CD14-positive monocyte (primary cell): ENCODE measurements around the gene TUBGCP3. TPM values are rescaled to one million over a fixed set of nuclear protein-coding genes. Genes with fewer than 3 reads are reported as not detected.

Experiments used
- DNase-seq, 3 donors: peaks; one replicate each; pipeline ENCODE4 v3.0.0-alpha.2; 2011 to 2022
- H2AFZ ChIP-seq: 2 replicates; pipeline ENCODE4 v1.6.0; 2012; ENCODE audit warnings: mild to moderate bottlenecking, low read depth, low read length, inconsistent platforms; ENCODE audit not compliant: insufficient read depth, poor library complexity, severe bottlenecking
- H3K27ac ChIP-seq, 2 donors: 1 replicate in 1 of 2; 2 replicates in 1 of 2; pipeline ENCODE4 v1.5.1; 2012 to 2013; ENCODE audit warnings: low read length in 2 of 2, control low read depth in 1 of 2, inconsistent platforms in 1 of 2, low read depth in 1 of 2, mild to moderate bottlenecking in 1 of 2
- H3K27me3 ChIP-seq, 2 donors: one replicate each; pipeline versions ENCODE4 v1.6.0 to v1.6.1; 2011 to 2013; ENCODE audit warnings: low read length in 2 of 2; ENCODE audit not compliant: control insufficient read depth in 2 of 2, insufficient read depth in 2 of 2
- H3K36me3 ChIP-seq, 2 donors: replicated peaks in 1 of 2; 1 replicate in 1 of 2; 2 replicates in 1 of 2; pipeline versions ENCODE4 v1.5.1 to v1.6.1; 2012 to 2013; ENCODE audit warnings: low read length in 2 of 2, control low read depth in 1 of 2, inconsistent platforms in 1 of 2, mild to moderate bottlenecking in 1 of 2; ENCODE audit not compliant: insufficient read depth in 2 of 2, control insufficient read depth in 1 of 2
- H3K4me1 ChIP-seq, 2 donors: 1 replicate in 1 of 2; 2 replicates in 1 of 2; pipeline versions ENCODE4 v1.5.1 to v1.6.1; 2012 to 2013; ENCODE audit warnings: low read length in 2 of 2, control low read depth in 1 of 2, inconsistent platforms in 1 of 2, mild to moderate bottlenecking in 1 of 2, moderate library complexity in 1 of 2; ENCODE audit not compliant: insufficient read depth in 2 of 2, control insufficient read depth in 1 of 2
- H3K4me2 ChIP-seq: replicated peaks from 2 replicates; pipeline ENCODE3; 2012; ENCODE audit warnings: low read length, moderate library complexity, mild to moderate bottlenecking; ENCODE audit not compliant: poor library complexity, severe bottlenecking; ENCODE audit errors: extremely low read depth
- H3K4me3 ChIP-seq, 3 experiments: fragments of 200-600 bp in 1 of 3; sonication (generic) in 1 of 3; replicated peaks in 1 of 3; 1 replicate in 2 of 3; 2 replicates in 1 of 3; pipeline ENCODE4 v1.5.1; 2011 to 2013; ENCODE audit warnings: low read length in 3 of 3, mild to moderate bottlenecking in 3 of 3, control low read depth in 2 of 3, low read depth in 2 of 3, inconsistent platforms in 1 of 3, moderate library complexity in 1 of 3
- H3K79me2 ChIP-seq: 2 replicates; pipeline ENCODE4 v1.6.0; 2012; ENCODE audit warnings: mild to moderate bottlenecking, control low read depth, inconsistent platforms, low read length, moderate library complexity; ENCODE audit not compliant: insufficient read depth
- H3K9ac ChIP-seq: 2 replicates; pipeline ENCODE4 v1.6.0; 2017; ENCODE audit warnings: low read length, mild to moderate bottlenecking; ENCODE audit not compliant: insufficient read depth, poor library complexity, severe bottlenecking
- H3K9me3 ChIP-seq, 2 donors: replicated peaks in 1 of 2; 1 replicate in 1 of 2; 2 replicates in 1 of 2; pipeline versions ENCODE4 v1.5.1 to v1.6.1; 2012 to 2013; ENCODE audit warnings: low read length in 2 of 2, control low read depth in 1 of 2; ENCODE audit not compliant: control insufficient read depth in 1 of 2, insufficient read depth in 1 of 2
- H4K20me1 ChIP-seq: 2 replicates; pipeline ENCODE4 v1.6.0; 2012; ENCODE audit warnings: mild to moderate bottlenecking, low read length, control low read depth, moderate library complexity; ENCODE audit not compliant: insufficient read depth
- H3K27ac Mint-ChIP-seq, 7 donors: one replicate each; pipeline ENCODE4 v1.8.0; 2020; ENCODE audit warnings: mild to moderate bottlenecking in 7 of 7, mixed read lengths in 7 of 7, moderate library complexity in 6 of 7, inconsistent platforms in 2 of 7
- H3K27me3 Mint-ChIP-seq, 3 donors: one replicate each; pipeline ENCODE4 v1.8.0; 2021 to 2022; ENCODE audit warnings: low read depth in 3 of 3, mild to moderate bottlenecking in 3 of 3, mixed read lengths in 3 of 3, moderate library complexity in 3 of 3, inconsistent platforms in 1 of 3
- H3K36me3 Mint-ChIP-seq, 2 donors: one replicate each; pipeline ENCODE4 v1.8.0; 2020; ENCODE audit warnings: mixed read lengths in 2 of 2, inconsistent platforms in 1 of 2, mild to moderate bottlenecking in 1 of 2
- H3K4me1 Mint-ChIP-seq: one replicate; pipeline ENCODE4 v1.8.0; 2020; ENCODE audit warnings: mild to moderate bottlenecking, mixed read lengths
- H3K4me3 Mint-ChIP-seq, 2 donors: one replicate each; pipeline ENCODE4 v1.8.0; 2020; ENCODE audit warnings: mild to moderate bottlenecking in 2 of 2, mixed read lengths in 2 of 2, moderate library complexity in 1 of 2
- H3K9me3 Mint-ChIP-seq, 7 donors: one replicate each; pipeline ENCODE4 v1.8.0; 2020 to 2022; ENCODE audit warnings: mixed read lengths in 7 of 7, mild to moderate bottlenecking in 6 of 7, moderate library complexity in 6 of 7, inconsistent platforms in 2 of 7
- CTCF ChIP-seq: fragments of 200-600 bp; IDR thresholded peaks from one replicate; pipeline ENCODE4 v1.8.0; 2022; ENCODE audit warnings: antibody characterized with exemption, mild to moderate bottlenecking
- WGBS: methylation state at CpG from one replicate; pipeline ENCODE4 v1.1.5; 2013; ENCODE audit warnings: missing lambda C conversion rate; ENCODE audit not compliant: insufficient coverage; 5-methylcytosine and 5-hydroxymethylcytosine counted together
- intact Hi-C, 2 donors: fragments of 100-400 bp; cut with micrococcal nuclease; formaldehyde crosslinking; loops; one replicate each; pipeline versions ENCODE4 v1.15.0 to v1.15.1; 2023
- polyA plus RNA-seq, 3 donors: library from polyadenylated mRNA; depleted of rRNA in 1 of 3; unstranded in 2 of 3; stranded (reverse) in 1 of 3; fragments of 300-500 nt in 2 of 3; fragments of >200 nt in 1 of 3; fragmentation: Illumina TruSeq in 2 of 3; gene quantifications; 1 replicate in 2 of 3; 2 replicates in 1 of 3; pipeline ENCODE4 v1.2.3, GENCODE V29; 2012 to 2021

The TUBGCP3 gene
- polyA plus RNA-seq, 3 donors = 25.4 to 47.1 (median 34.1) TPM

DNA sequence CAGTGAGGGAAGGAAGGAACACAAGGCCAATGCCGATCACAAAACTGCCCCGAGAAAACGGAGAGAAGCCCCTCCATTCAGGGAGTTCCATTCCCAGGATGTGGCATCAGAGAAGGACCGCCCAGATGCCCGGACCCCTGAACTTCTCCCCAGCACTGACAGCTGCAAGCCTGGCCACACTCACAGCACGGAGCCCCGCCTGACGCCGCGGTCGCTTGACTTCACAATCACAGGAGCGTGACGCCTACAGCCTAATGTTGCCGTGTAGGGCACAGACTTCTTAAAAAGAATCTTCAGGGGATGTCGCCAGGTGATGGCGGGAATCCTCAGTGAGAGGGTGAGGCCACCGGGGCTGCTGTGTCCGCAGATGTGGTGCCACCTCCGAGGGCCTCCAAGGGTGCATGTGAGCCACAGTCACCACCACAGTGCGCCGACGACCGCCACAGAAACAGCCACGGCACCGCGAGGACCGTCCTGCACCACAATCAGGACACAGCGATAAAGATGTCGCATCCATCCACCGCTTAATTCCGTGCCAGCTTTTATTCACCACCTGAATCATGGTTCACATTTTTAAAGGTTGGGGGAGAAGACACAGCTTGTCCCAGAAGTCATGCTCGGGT is 134.6 kb downstream of the TUBGCP3 start:
- H3K36me3 ChIP-seq = no peaks in the 10 kb centered on the region

More for the DNA sequence above, 134.6 kb downstream of the TUBGCP3 start:
- Histone ChIP-seq H3K9ac (no peak overlapping the region), H2AFZ (no peak overlapping the region), H3K4me3 (no peak overlapping the region), H3K27me3 (no peaks in the 10 kb centered on the region), H3K4me1 (no peaks in the 10 kb centered on the region), H3K27ac (no peak overlapping the region), H3K4me2 (no peak overlapping the region), H3K9me3 (no peaks in the 10 kb centered on the region), H3K79me2 (no peaks in the 10 kb centered on the region), H4K20me1 (no peaks in the 10 kb centered on the region)
- Mint-ChIP-seq H3K4me1 (no peaks in the 10 kb centered on the region), H3K9me3 (peaks cover 0 to 4% (median 0%) of the 10 kb centered on the region in 7 donors), H3K27me3 (peaks cover 1 to 7% (median 5%) of the 10 kb centered on the region in 3 donors), H3K4me3 (no peak overlapping the region), H3K27ac (no peak overlapping the region), H3K36me3 (no peaks in the 10 kb centered on the region)
- no peak for DNase-seq
- no peak for TF ChIP-seq CTCF
- intact Hi-C loops = no loop called here
- 91% methylated on average over 28 of the region's 32 CpGs for WGBS
